ENCODE data around the gene GNS. TPM values are rescaled to one million over a fixed set of nuclear protein-coding genes. Genes with fewer than 3 reads are reported as not detected.
A peak's percentile ranks its signal among the peaks of the same experiment; 100 is the strongest.

The GNS gene
- total and polyA plus RNA-seq, 2 of the 13 experiments (the other 11 are each of a cell fraction or from before 2014, with no cell fraction given) = 49.8 to 51.0 TPM

DNA sequence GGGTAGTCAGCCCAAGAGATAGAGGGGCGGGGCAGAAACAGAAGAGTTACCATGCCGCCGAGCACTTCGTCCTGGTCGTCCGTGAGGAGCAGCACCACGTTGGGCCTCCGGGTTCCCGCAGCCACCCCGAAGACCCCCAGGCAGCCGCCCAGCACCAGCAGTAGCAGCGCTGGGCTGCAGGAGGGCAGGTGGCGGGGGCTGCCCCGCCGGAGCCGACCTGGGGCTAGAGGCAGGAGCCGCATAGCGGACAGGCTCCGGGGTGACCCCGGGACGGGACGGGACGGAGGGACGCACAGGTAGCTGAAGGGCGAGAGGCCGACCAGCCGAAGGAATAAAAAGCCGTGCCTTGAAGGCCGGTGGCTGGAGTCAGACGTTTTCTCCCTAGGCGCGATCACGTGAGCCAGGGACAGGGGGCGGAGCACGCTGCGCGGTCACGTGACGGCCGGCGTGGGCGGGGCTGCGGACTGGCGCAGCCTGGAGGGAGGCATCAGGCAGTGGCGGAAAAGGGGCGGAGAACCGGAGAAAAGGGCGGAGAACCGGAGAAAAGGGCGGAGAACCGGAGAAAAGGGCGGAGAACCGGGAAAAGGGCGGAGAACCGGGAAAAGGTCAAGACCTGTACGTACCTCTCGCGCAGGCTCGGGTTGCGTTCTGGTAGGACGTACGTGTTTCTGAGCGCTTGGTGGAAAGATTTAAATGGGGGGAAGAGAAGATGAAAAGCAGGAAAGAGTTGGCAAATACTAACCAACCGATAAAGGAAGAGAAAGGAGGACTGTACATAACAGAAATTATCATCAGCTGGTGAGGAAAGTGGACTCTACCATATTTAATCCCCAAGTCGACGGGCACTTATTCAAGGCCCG, at the start of gene GNS (continued):
- TF ChIP-seq, protein P1, sequence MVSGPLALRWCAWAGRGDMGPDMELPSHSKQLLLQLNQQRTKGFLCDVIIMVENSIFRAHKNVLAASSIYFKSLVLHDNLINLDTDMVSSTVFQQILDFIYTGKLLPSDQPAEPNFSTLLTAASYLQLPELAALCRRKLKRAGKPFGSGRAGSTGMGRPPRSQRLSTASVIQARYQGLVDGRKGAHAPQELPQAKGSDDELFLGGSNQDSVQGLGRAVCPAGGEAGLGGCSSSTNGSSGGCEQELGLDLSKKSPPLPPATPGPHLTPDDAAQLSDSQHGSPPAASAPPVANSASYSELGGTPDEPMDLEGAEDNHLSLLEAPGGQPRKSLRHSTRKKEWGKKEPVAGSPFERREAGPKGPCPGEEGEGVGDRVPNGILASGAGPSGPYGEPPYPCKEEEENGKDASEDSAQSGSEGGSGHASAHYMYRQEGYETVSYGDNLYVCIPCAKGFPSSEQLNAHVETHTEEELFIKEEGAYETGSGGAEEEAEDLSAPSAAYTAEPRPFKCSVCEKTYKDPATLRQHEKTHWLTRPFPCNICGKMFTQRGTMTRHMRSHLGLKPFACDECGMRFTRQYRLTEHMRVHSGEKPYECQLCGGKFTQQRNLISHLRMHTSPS (CRISPR knock-in tag; IDR thresholded peaks at IDR 0.05; ENCODE audit: low read depth) = no peak
- TF ChIP-seq, protein P2, sequence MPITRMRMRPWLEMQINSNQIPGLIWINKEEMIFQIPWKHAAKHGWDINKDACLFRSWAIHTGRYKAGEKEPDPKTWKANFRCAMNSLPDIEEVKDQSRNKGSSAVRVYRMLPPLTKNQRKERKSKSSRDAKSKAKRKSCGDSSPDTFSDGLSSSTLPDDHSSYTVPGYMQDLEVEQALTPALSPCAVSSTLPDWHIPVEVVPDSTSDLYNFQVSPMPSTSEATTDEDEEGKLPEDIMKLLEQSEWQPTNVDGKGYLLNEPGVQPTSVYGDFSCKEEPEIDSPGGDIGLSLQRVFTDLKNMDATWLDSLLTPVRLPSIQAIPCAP (CRISPR knock-in tag; IDR thresholded peaks at IDR 0.05; ENCODE audit: low read depth) = no peak
- TF ChIP-seq NAIF1 (CRISPR knock-in tag; IDR thresholded peaks at IDR 0.05; ENCODE audit: borderline replicate concordance) (no peak), TBL1XR1 (IDR thresholded peaks at IDR 0.05; ENCODE audit: borderline replicate concordance, low read length, partially characterized antibody) (no peak), ZNF841 (CRISPR knock-in tag; IDR thresholded peaks at IDR 0.05; ENCODE audit: borderline replicate concordance) (no peak), ZNF224 (CRISPR knock-in tag; IDR thresholded peaks at IDR 0.05) (no peak), MAFK (conservative IDR thresholded peaks at IDR 0.05 in 1 of 2, IDR thresholded peaks at IDR 0.05 in 1 of 2; ENCODE audit: low read length in 2 of 2) (no peak), TGIF2 (CRISPR knock-in tag; IDR thresholded peaks at IDR 0.05) (no peak), SSRP1 (CRISPR knock-in tag; IDR thresholded peaks at IDR 0.05) (no peak), RBM39 (IDR thresholded peaks at IDR 0.05; ENCODE audit: low read depth, low read length, poor library complexity, severe bottlenecking) (peak; percentile 72), RAD51 (IDR thresholded peaks at IDR 0.05; ENCODE audit: borderline replicate concordance) (peak; percentile 99), ZNF569 (CRISPR knock-in tag; IDR thresholded peaks at IDR 0.05; ENCODE audit: borderline replicate concordance) (no peak), ZNF160 (CRISPR knock-in tag; IDR thresholded peaks at IDR 0.05) (no peak; the same call in 1 of the 2 replicates), HMG20B (CRISPR knock-in tag; conservative IDR thresholded peaks at IDR 0.05) (no peak), YEATS4 (CRISPR knock-in tag; IDR thresholded peaks at IDR 0.05; ENCODE audit: borderline replicate concordance) (peak; percentile 70)
- TF ChIP-seq, protein P3, sequence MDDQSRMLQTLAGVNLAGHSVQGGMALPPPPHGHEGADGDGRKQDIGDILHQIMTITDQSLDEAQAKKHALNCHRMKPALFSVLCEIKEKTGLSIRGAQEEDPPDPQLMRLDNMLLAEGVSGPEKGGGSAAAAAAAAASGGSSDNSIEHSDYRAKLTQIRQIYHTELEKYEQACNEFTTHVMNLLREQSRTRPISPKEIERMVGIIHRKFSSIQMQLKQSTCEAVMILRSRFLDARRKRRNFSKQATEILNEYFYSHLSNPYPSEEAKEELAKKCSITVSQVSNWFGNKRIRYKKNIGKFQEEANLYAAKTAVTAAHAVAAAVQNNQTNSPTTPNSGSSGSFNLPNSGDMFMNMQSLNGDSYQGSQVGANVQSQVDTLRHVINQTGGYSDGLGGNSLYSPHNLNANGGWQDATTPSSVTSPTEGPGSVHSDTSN (CRISPR knock-in tag; IDR thresholded peaks at IDR 0.05; ENCODE audit: borderline replicate concordance) = 0 out of 2 replicates have a peak, but pooled peaks have one; percentile 25
- TF ChIP-seq, protein P4, sequence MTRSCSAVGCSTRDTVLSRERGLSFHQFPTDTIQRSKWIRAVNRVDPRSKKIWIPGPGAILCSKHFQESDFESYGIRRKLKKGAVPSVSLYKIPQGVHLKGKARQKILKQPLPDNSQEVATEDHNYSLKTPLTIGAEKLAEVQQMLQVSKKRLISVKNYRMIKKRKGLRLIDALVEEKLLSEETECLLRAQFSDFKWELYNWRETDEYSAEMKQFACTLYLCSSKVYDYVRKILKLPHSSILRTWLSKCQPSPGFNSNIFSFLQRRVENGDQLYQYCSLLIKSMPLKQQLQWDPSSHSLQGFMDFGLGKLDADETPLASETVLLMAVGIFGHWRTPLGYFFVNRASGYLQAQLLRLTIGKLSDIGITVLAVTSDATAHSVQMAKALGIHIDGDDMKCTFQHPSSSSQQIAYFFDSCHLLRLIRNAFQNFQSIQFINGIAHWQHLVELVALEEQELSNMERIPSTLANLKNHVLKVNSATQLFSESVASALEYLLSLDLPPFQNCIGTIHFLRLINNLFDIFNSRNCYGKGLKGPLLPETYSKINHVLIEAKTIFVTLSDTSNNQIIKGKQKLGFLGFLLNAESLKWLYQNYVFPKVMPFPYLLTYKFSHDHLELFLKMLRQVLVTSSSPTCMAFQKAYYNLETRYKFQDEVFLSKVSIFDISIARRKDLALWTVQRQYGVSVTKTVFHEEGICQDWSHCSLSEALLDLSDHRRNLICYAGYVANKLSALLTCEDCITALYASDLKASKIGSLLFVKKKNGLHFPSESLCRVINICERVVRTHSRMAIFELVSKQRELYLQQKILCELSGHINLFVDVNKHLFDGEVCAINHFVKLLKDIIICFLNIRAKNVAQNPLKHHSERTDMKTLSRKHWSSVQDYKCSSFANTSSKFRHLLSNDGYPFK (CRISPR knock-in tag; IDR thresholded peaks at IDR 0.05; ENCODE audit: borderline replicate concordance) = peak; percentile 66; the same call in 1 of the 2 replicates
- TF ChIP-seq, protein P5, sequence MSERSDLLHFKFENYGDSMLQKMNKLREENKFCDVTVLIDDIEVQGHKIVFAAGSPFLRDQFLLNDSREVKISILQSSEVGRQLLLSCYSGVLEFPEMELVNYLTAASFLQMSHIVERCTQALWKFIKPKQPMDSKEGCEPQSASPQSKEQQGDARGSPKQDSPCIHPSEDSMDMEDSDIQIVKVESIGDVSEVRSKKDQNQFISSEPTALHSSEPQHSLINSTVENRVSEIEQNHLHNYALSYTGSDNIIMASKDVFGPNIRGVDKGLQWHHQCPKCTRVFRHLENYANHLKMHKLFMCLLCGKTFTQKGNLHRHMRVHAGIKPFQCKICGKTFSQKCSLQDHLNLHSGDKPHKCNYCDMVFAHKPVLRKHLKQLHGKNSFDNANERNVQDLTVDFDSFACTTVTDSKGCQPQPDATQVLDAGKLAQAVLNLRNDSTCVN (CRISPR knock-in tag; IDR thresholded peaks at IDR 0.05; ENCODE audit: borderline replicate concordance) = no peak; the same call in 1 of the 2 replicates
- TF ChIP-seq, protein P6, sequence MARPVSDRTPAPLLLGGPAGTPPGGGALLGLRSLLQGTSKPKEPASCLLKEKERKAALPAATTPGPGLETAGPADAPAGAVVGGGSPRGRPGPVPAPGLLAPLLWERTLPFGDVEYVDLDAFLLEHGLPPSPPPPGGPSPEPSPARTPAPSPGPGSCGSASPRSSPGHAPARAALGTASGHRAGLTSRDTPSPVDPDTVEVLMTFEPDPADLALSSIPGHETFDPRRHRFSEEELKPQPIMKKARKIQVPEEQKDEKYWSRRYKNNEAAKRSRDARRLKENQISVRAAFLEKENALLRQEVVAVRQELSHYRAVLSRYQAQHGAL (CRISPR knock-in tag; IDR thresholded peaks at IDR 0.05; ENCODE audit: not compliant biosample characterization) = no peak

All from HepG2 (cell line).